ENCODE measurements around the gene PPA2. TPM values are rescaled to one million over a fixed set of nuclear protein-coding genes. Genes with fewer than 3 reads are reported as not detected.

Gene PPA2
- total RNA-seq, 1 donor from 2014 or later = 27.0 TPM

- Mint-ChIP-seq H3K4me3 (ENCODE audit: unreplicated experiment) (no peak overlapping the region), H3K4me1 (ENCODE audit: low read depth, unreplicated experiment) (no peaks in the 10 kb centered on the region), H3K27ac (ENCODE audit: unreplicated experiment) (no peak overlapping the region), H3K9me3 (ENCODE audit: unreplicated experiment) (no peaks in the 10 kb centered on the region), H3K27me3 (ENCODE audit: unreplicated experiment) (peaks cover 2% of the 10 kb centered on the region), H3K36me3 (ENCODE audit: unreplicated experiment) (no peaks in the 10 kb centered on the region)
- no peak for DNase-seq
- TF ChIP-seq CTCF (IDR thresholded peaks at IDR 0.05; ENCODE audit: partially characterized antibody, unreplicated experiment) = no peak
These were observed 35.4 kb upstream of the PPA2 start for GRCh38 chr4:105509291-105509690.

GRCh38 chr4:105504744-105505143, 30.9 kb upstream of the PPA2 start:
- Mint-ChIP-seq H3K27me3 (ENCODE audit: unreplicated experiment) (no peaks in the 10 kb centered on the region), H3K4me1 (ENCODE audit: low read depth, unreplicated experiment) (no peaks in the 10 kb centered on the region), H3K9me3 (ENCODE audit: unreplicated experiment) (no peaks in the 10 kb centered on the region), H3K4me3 (ENCODE audit: unreplicated experiment) (no peak overlapping the region), H3K36me3 (ENCODE audit: unreplicated experiment) (no peaks in the 10 kb centered on the region), H3K27ac (ENCODE audit: unreplicated experiment) (no peak overlapping the region)
- no peak for TF ChIP-seq CTCF (IDR thresholded peaks at IDR 0.05; ENCODE audit: partially characterized antibody, unreplicated experiment)
- DNase-seq = no peak

- peaks cover 2% of the 10 kb centered on the region for H3K27me3 Mint-ChIP-seq (ENCODE audit: unreplicated experiment)
- DNase-seq = no peak
- no peaks in the 10 kb centered on the region for H3K9me3 Mint-ChIP-seq (ENCODE audit: unreplicated experiment)
- H3K4me3 Mint-ChIP-seq (ENCODE audit: unreplicated experiment) = no peak overlapping the region
- H3K4me1 Mint-ChIP-seq (ENCODE audit: low read depth, unreplicated experiment) = no peaks in the 10 kb centered on the region
- no peaks in the 10 kb centered on the region for H3K36me3 Mint-ChIP-seq (ENCODE audit: unreplicated experiment)
- no peak for TF ChIP-seq CTCF (IDR thresholded peaks at IDR 0.05; ENCODE audit: partially characterized antibody, unreplicated experiment)
- no peak overlapping the region for H3K27ac Mint-ChIP-seq (ENCODE audit: unreplicated experiment)
These were observed 29.6 kb upstream of the PPA2 start for GRCh38 chr4:105503484-105503883.

GRCh38 chr4:105496899-105497298, 23.0 kb upstream of the PPA2 start:
- Mint-ChIP-seq H3K9me3 (ENCODE audit: unreplicated experiment) (peaks cover 1% of the 10 kb centered on the region), H3K27me3 (ENCODE audit: unreplicated experiment) (peaks cover 2% of the 10 kb centered on the region), H3K4me3 (ENCODE audit: unreplicated experiment) (no peak overlapping the region), H3K4me1 (ENCODE audit: low read depth, unreplicated experiment) (no peaks in the 10 kb centered on the region), H3K36me3 (ENCODE audit: unreplicated experiment) (no peaks in the 10 kb centered on the region), H3K27ac (ENCODE audit: unreplicated experiment) (no peak overlapping the region)
- no peak for TF ChIP-seq CTCF (IDR thresholded peaks at IDR 0.05; ENCODE audit: partially characterized antibody, unreplicated experiment)
- no peak for DNase-seq

- Mint-ChIP-seq H3K4me1 (ENCODE audit: low read depth, unreplicated experiment) (no peaks in the 10 kb centered on the region), H3K4me3 (ENCODE audit: unreplicated experiment) (no peak overlapping the region), H3K27me3 (ENCODE audit: unreplicated experiment) (peaks cover 2% of the 10 kb centered on the region), H3K36me3 (ENCODE audit: unreplicated experiment) (no peaks in the 10 kb centered on the region), H3K9me3 (ENCODE audit: unreplicated experiment) (peaks cover 1% of the 10 kb centered on the region), H3K27ac (ENCODE audit: unreplicated experiment) (no peak overlapping the region)
- DNase-seq = no peak
- TF ChIP-seq CTCF (IDR thresholded peaks at IDR 0.05; ENCODE audit: partially characterized antibody, unreplicated experiment) = no peak
These were observed 21.8 kb upstream of the PPA2 start for GRCh38 chr4:105495667-105496066.
